HepG2 (cell line): Measurements from ENCODE around the gene FBXO33. TPM values are rescaled to one million over a fixed set of nuclear protein-coding genes. Genes with fewer than 3 reads are reported as not detected.

Experiments
- MEF2D ChIP-seq: sonication (generic); formaldehyde crosslinking; IDR thresholded peaks from 2 replicates; pipeline ENCODE4 v1.5.1; 2020; ENCODE audit warnings: mild to moderate bottlenecking, missing genetic modification reagents
- ZNF143 ChIP-seq: sonication (generic); formaldehyde crosslinking; IDR thresholded peaks from 2 replicates; pipeline ENCODE4 v1.4.0; 2020; ENCODE audit warnings: missing genetic modification reagents
- ZNF251 ChIP-seq: sonication (generic); formaldehyde crosslinking; IDR thresholded peaks from 2 replicates; pipeline ENCODE4 v1.9.0; 2021; ENCODE audit warnings: mild to moderate bottlenecking, missing genetic modification reagents
- ZNF382 ChIP-seq: sonication (generic); formaldehyde crosslinking; IDR thresholded peaks from 2 replicates; pipeline ENCODE4 v1.5.0; 2020; ENCODE audit warnings: missing genetic modification reagents, mild to moderate bottlenecking, borderline replicate concordance
- polyA plus RNA-seq, 8 experiments: library from polyadenylated mRNA; depleted of rRNA in 3 of 8; stranded (reverse) in 7 of 8; unstranded in 1 of 8; fragments of >200 nt; fragmentation: Illumina TruSeq in 4 of 8; extraction: Trizol in 4 of 8; gene quantifications; 2 replicates each; pipeline versions ENCODE4 v1.2.1 to v1.2.3, GENCODE V29; 2011 to 2016; ENCODE audit warnings: low read depth in 4 of 8, missing spikeins in 1 of 8, mixed read lengths in 1 of 8; ENCODE audit not compliant: insufficient read depth in 1 of 8
- total RNA-seq, 5 experiments: library from RNA; depleted of rRNA; stranded (reverse); fragments of >200 nt; fragmentation: Illumina TruSeq; extraction: Trizol; gene quantifications; 2 replicates each; pipeline ENCODE4 v1.2.3, GENCODE V29; 2016; ENCODE audit warnings: low read depth in 1 of 5
- TF ChIP-seq, protein P1 (sequence below): sonication (generic); formaldehyde crosslinking; IDR thresholded peaks from 2 replicates; pipeline ENCODE4 v1.8.0; 2022; ENCODE audit warnings: mild to moderate bottlenecking, missing genetic modification reagents, borderline replicate concordance
- TF ChIP-seq, protein P2 (sequence below): sonication (generic); formaldehyde crosslinking; IDR thresholded peaks from 2 replicates; pipeline ENCODE4 v1.5.1; 2020; ENCODE audit warnings: missing genetic modification reagents, mild to moderate bottlenecking, borderline replicate concordance
- TF ChIP-seq, protein P3 (sequence below): sonication (generic); formaldehyde crosslinking; IDR thresholded peaks from 2 replicates; pipeline ENCODE4 v1.4.0; 2020; ENCODE audit warnings: missing genetic modification reagents, borderline replicate concordance

The FBXO33 gene
- total and polyA plus RNA-seq, 2 of the 13 experiments (the other 11 are each of a cell fraction or from before 2014, with no cell fraction given), result 15.5 to 16.9 TPM

- TF ChIP-seq, protein P1, sequence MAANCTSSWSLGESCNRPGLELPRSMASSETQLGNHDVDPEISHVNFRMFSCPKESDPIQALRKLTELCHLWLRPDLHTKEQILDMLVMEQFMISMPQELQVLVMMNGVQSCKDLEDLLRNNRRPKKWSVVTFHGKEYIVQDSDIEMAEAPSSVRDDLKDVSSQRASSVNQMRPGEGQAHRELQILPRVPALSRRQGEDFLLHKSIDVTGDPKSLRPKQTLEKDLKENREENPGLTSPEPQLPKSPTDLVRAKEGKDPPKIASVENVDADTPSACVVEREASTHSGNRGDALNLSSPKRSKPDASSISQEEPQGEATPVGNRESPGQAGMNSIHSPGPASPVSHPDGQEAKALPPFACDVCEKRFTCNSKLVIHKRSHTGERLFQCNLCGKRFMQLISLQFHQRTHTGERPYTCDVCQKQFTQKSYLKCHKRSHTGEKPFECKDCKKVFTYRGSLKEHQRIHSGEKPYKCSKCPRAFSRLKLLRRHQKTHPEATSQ (CRISPR knock-in tag), result no peak
- TF ChIP-seq MEF2D (CRISPR knock-in tag) (no peak), ZNF251 (CRISPR knock-in tag) (no peak), ZNF143 (CRISPR knock-in tag) (no peak), ZNF382 (CRISPR knock-in tag) (0 out of 2 replicates have a peak, but pooled peaks have one; percentile 8)
- TF ChIP-seq, protein P2, sequence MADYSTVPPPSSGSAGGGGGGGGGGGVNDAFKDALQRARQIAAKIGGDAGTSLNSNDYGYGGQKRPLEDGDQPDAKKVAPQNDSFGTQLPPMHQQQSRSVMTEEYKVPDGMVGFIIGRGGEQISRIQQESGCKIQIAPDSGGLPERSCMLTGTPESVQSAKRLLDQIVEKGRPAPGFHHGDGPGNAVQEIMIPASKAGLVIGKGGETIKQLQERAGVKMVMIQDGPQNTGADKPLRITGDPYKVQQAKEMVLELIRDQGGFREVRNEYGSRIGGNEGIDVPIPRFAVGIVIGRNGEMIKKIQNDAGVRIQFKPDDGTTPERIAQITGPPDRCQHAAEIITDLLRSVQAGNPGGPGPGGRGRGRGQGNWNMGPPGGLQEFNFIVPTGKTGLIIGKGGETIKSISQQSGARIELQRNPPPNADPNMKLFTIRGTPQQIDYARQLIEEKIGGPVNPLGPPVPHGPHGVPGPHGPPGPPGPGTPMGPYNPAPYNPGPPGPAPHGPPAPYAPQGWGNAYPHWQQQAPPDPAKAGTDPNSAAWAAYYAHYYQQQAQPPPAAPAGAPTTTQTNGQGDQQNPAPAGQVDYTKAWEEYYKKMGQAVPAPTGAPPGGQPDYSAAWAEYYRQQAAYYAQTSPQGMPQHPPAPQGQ (CRISPR knock-in tag), result no peak
- TF ChIP-seq, protein P3, sequence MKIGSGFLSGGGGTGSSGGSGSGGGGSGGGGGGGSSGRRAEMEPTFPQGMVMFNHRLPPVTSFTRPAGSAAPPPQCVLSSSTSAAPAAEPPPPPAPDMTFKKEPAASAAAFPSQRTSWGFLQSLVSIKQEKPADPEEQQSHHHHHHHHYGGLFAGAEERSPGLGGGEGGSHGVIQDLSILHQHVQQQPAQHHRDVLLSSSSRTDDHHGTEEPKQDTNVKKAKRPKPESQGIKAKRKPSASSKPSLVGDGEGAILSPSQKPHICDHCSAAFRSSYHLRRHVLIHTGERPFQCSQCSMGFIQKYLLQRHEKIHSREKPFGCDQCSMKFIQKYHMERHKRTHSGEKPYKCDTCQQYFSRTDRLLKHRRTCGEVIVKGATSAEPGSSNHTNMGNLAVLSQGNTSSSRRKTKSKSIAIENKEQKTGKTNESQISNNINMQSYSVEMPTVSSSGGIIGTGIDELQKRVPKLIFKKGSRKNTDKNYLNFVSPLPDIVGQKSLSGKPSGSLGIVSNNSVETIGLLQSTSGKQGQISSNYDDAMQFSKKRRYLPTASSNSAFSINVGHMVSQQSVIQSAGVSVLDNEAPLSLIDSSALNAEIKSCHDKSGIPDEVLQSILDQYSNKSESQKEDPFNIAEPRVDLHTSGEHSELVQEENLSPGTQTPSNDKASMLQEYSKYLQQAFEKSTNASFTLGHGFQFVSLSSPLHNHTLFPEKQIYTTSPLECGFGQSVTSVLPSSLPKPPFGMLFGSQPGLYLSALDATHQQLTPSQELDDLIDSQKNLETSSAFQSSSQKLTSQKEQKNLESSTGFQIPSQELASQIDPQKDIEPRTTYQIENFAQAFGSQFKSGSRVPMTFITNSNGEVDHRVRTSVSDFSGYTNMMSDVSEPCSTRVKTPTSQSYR, result no peak
These were observed 2.2 kb upstream of the FBXO33 start (continued) for GRCh38 chr14:39434401-39434800.
